Body of pancreas (tissue), 4 donors: ENCODE data around the gene SLC22A3. TPM values are rescaled to one million over a fixed set of nuclear protein-coding genes. Genes with fewer than 3 reads are reported as not detected.
A peak's percentile ranks its signal among the peaks of the same experiment; 100 is the strongest.

Experiments used
- ATAC-seq: fragments of 150-250 bp; one replicate; pipeline ENCODE4 v1.9.1; 2016
- DNase-seq, 4 donors: peaks; one replicate each; pipeline ENCODE4 v3.0.0-alpha.2; 2019
- H3K27ac ChIP-seq, 4 donors: fragments of 200-600 bp; sonication (generic); 1 replicate in 3 of 4; 2 replicates in 1 of 4; pipeline versions ENCODE4 v1.5.1 to v1.6.1; 2016 to 2019; ENCODE audit warnings: mild to moderate bottlenecking in 1 of 4, mixed read lengths in 1 of 4, moderate library complexity in 1 of 4
- H3K27me3 ChIP-seq, 2 donors: fragments of 200-600 bp; sonication (generic); one replicate each; pipeline ENCODE4 v1.6.0; 2016; ENCODE audit warnings: mild to moderate bottlenecking in 1 of 2
- H3K36me3 ChIP-seq, 2 donors: fragments of 200-600 bp; sonication (generic); replicated peaks in 1 of 2; 2 replicates each; pipeline ENCODE4 v1.5.1; 2016; ENCODE audit warnings: low read depth in 2 of 2; ENCODE audit not compliant: insufficient read depth in 1 of 2
- H3K4me1 ChIP-seq: fragments of 200-600 bp; sonication (generic); one replicate; pipeline ENCODE4 v1.6.0; 2016
- H3K4me3 ChIP-seq, 2 donors: fragments of 200-600 bp; sonication (generic); 1 replicate in 1 of 2; 2 replicates in 1 of 2; pipeline ENCODE4 v1.5.1; 2016 to 2019
- H3K9me3 ChIP-seq, 3 donors: fragments of 200-600 bp; sonication (generic); 1 replicate in 2 of 3; 2 replicates in 1 of 3; pipeline ENCODE4 v1.5.1; 2016
- CTCF ChIP-seq, 7 experiments: fragments of 450-650 bp in 4 of 7; fragments of 200-600 bp in 3 of 7; sonication (generic) in 3 of 7; IDR thresholded peaks; one replicate each; pipeline ENCODE4 v1.5.1; 2016 to 2019; ENCODE audit warnings: antibody characterized with exemption in 7 of 7
- POLR2A ChIP-seq, 3 donors: fragments of 450-650 bp; IDR thresholded peaks; one replicate each; pipeline ENCODE4 v1.6.1; 2016; ENCODE audit warnings: antibody characterized with exemption in 3 of 3, mild to moderate bottlenecking in 2 of 3
- WGBS, 2 donors: methylation state at CpG; one replicate each; pipeline ENCODE4 v1.1.5; 2017; 5-methylcytosine and 5-hydroxymethylcytosine counted together
- intact Hi-C: fragments of 100-400 bp; cut with DNase I; formaldehyde crosslinking; loops from one replicate; pipeline ENCODE4 v1.15.1; 2023
- total RNA-seq, 2 donors: library from RNA; depleted of rRNA; stranded (reverse); fragments of >200 nt; gene quantifications; one replicate each; pipeline ENCODE4 v1.1.0, GENCODE V29; 2016

SLC22A3 gene
- total RNA-seq, 2 donors from 2014 or later = 4.9 TPM; not detected in 1

DNA sequence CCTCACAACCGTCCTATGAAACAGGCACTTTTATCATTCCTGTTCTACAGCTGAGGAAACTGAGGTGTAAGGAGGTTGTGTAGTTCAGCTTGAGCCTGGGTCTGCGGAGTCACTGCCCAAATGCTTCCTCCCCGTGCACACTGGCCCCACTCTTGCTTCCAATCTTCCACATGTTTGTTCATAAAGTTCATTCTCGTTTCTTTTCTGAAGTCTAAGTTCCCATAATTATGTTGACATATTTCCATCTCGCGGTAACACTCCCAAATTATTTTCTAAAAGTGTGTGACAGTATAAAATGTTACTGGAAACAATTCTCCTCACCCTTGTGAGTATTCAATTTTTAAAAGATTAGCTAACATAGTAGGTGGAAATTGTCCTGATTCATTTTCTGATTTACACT, 106.9 kb downstream of the SLC22A3 start:
- no peak overlapping the region for H3K27ac ChIP-seq
- H3K36me3 ChIP-seq = no peaks in the 10 kb centered on the region
- no peaks in the 10 kb centered on the region for H3K9me3 ChIP-seq
- intact Hi-C loops = loop anchor here (10.0 kb wide), 3 partner anchors 230 to 590 kb away; no protein-coding TSS in a partner anchor
- DNase-seq = no peak
- 56 to 75% methylated on average over 6 of the region's 6 CpGs for WGBS, 2 donors
- no peaks in the 10 kb centered on the region for H3K27me3 ChIP-seq
- TF ChIP-seq CTCF (IDR thresholded peaks at IDR 0.05) (no peak), POLR2A (IDR thresholded peaks at IDR 0.05) (no peak)
- ATAC-seq = no peak
- no peak overlapping the region for H3K4me3 ChIP-seq
- H3K4me1 ChIP-seq = peaks cover 7% of the 10 kb centered on the region

DNA sequence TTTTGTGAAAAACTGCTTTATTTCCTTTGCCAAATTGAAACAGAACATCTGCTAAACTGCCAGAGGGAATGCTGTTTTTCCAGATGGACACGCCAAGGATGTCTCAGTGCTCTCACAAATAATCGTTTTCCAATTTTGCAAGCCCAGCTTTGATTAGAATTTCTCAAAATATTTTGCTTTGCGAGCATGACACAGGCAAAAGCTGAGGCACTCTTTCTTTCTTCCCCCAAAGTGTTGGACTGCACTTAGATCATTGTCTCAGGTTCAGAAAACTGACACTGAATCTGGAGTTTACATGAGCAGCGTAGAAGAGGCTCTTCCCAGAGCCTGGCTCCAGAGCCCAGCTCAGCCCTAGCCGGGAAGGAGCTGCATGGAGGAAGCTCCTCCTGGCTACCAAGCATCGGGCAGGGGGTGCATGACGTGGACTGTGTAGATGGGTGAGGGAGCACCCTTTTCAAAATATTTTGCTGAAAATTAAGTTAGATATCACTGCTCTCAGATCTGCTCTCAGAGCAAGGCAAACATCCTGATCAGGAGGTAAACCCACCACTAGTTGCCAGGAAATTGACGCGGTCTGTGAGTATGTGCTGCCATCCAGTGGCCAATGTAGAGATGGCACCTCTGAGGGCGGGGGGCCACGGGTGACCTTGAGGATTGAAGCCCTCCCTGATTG, 107.5 kb downstream of the SLC22A3 start:
- 20 to 23% methylated on average over 11 of the region's 11 CpGs for WGBS, 2 donors
- TF ChIP-seq POLR2A (IDR thresholded peaks at IDR 0.05) (no peak), CTCF (IDR thresholded peaks at IDR 0.05) (peak; percentile 93 to 99 (median 97))
- Histone ChIP-seq H3K36me3 (no peaks in the 10 kb centered on the region), H3K4me3 (no peak overlapping the region), H3K4me1 (peaks cover 7% of the 10 kb centered on the region), H3K27ac (no peak overlapping the region), H3K9me3 (no peaks in the 10 kb centered on the region), H3K27me3 (no peaks in the 10 kb centered on the region)
- ATAC-seq (peak; percentile 87), DNase-seq (peak; percentile 47 to 65 (median 54))
- intact Hi-C loops = loop anchor here (10.0 kb wide), 3 partner anchors 231 to 591 kb away; no protein-coding TSS in a partner anchor

- H3K27ac ChIP-seq = no peak overlapping the region
- H3K27me3 ChIP-seq = no peaks in the 10 kb centered on the region
- ATAC-seq = no peak
- H3K36me3 ChIP-seq = no peaks in the 10 kb centered on the region
- 11 to 15% methylated on average over 3 of the region's 3 CpGs for WGBS, 2 donors
- no peak for DNase-seq
- peaks cover 7% of the 10 kb centered on the region for H3K4me1 ChIP-seq
- H3K9me3 ChIP-seq = no peaks in the 10 kb centered on the region
- intact Hi-C loops = loop anchor here (10.0 kb wide), 3 partner anchors 231 to 591 kb away; no protein-coding TSS in a partner anchor
- no peak overlapping the region for H3K4me3 ChIP-seq
- TF ChIP-seq CTCF (IDR thresholded peaks at IDR 0.05) (no peak), POLR2A (IDR thresholded peaks at IDR 0.05) (no peak)
Observed at GRCh38 chr6:160456214-160456546, 108.0 kb downstream of the SLC22A3 start.

DNA sequence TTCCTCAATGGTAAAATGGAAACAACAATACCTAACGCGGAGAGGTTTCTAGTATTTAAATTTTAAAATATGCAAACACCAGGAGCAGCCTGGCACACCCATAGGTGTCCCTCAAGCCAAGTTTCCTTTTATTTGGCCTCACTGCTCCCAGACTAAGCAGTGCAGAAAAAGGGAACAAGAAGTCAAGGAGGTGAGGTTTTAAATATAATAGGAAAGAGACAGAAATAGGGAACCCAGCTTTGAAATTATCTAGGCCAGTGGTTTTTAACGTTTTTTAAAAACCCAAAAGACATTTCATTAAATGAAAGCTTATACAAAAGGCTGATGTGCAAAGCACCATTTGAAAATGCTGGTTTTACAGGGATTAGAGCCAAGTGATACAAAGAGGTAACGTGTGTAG, 109.6 kb downstream of the SLC22A3 start:
- intact Hi-C loops = loop anchor here (10.0 kb wide), 3 partner anchors 233 to 593 kb away; no protein-coding TSS in a partner anchor
- H3K4me1 ChIP-seq = peaks cover 7% of the 10 kb centered on the region
- WGBS, 2 donors = 33 to 45% methylated on average over 4 of the region's 4 CpGs
- no peaks in the 10 kb centered on the region for H3K9me3 ChIP-seq
- H3K4me3 ChIP-seq = no peak overlapping the region
- no peaks in the 10 kb centered on the region for H3K27me3 ChIP-seq
- H3K36me3 ChIP-seq = no peaks in the 10 kb centered on the region
- no peak overlapping the region for H3K27ac ChIP-seq
- ATAC-seq (no peak), DNase-seq (no peak)
- TF ChIP-seq CTCF (IDR thresholded peaks at IDR 0.05) = no peak
- TF ChIP-seq POLR2A (IDR thresholded peaks at IDR 0.05) = no peak

GRCh38 chr6:160461641-160462040, 113.5 kb downstream of the SLC22A3 start:
- no peaks in the 10 kb centered on the region for H3K9me3 ChIP-seq
- H3K36me3 ChIP-seq = no peaks in the 10 kb centered on the region
- ATAC-seq (no peak), DNase-seq (no peak)
- intact Hi-C loops = no loop called here
- H3K4me3 ChIP-seq = no peak overlapping the region
- no peak for TF ChIP-seq POLR2A (IDR thresholded peaks at IDR 0.05)
- no peak for TF ChIP-seq CTCF (IDR thresholded peaks at IDR 0.05)
- no peaks in the 10 kb centered on the region for H3K27me3 ChIP-seq
- H3K4me1 ChIP-seq = no peaks in the 10 kb centered on the region
- no peak overlapping the region for H3K27ac ChIP-seq
- 53 to 54% methylated on average over 3 of the region's 3 CpGs for WGBS, 2 donors
